HepG2 (cell line): ENCODE measurements around the gene COG1. TPM values are rescaled to one million over a fixed set of nuclear protein-coding genes. Genes with fewer than 3 reads are reported as not detected.

Source experiments
- ATAC-seq: fragments of 200-7000 bp; cut with Tn5 transposase; 3 replicates; pipeline ENCODE4 v1.9.1; 2020; ENCODE audit warnings: mild to moderate bottlenecking, moderate library complexity
- BruUV-seq: library from RNA; stranded (reverse); fragments of 400-500 nt; replicated peaks from 2 replicates; lab custom pipeline; 2021; lab: Mats Ljungman, UMichigan
- CTCF ChIA-PET: fragments of 300-600 bp; formaldehyde crosslinking; extraction: SDS; loops from one replicate; lab custom pipeline; 2021; ENCODE audit warnings: low total read pairs, inconsistent platforms, low intra/inter-chr PET ratio; lab: Yijun Ruan, JAX
- POLR2A ChIA-PET: fragments of 350-600 bp; sonication (Branson Sonifier 250); formaldehyde crosslinking; loops from one replicate; lab custom pipeline; 2020; ENCODE audit warnings: antibody characterized with exemption, inconsistent platforms; lab: Yijun Ruan, JAX
- DNase-seq: peaks from one replicate; pipeline ENCODE4 v3.0.0-alpha.2; 2015; ENCODE audit warnings: low spot score
- FAIRE-seq: peaks from 3 replicates; lab custom pipeline; 2011; peaks lifted over from hg19 to GRCh38; lab: Jason Lieb, UNC
- H2AFZ ChIP-seq: one replicate; pipeline ENCODE4 v1.6.1; 2011; ENCODE audit warnings: low read length, inconsistent platforms
- H3K27ac ChIP-seq: fragments of 300-600 bp; 3 replicates; pipeline ENCODE4 v1.8.0; 2011; ENCODE audit warnings: mixed run types, mild to moderate bottlenecking, mixed read lengths, low read length, inconsistent platforms; ENCODE audit not compliant: insufficient read depth; ENCODE audit errors: extremely low read length
- H3K27me3 ChIP-seq, 2 experiments: fragments of 200-600 bp in 1 of 2; 2 replicates in 1 of 2; 3 replicates in 1 of 2; pipeline versions ENCODE4 v1.6.0 to v1.8.0; 2011; ENCODE audit warnings: low read length in 2 of 2, mild to moderate bottlenecking in 2 of 2, moderate library complexity in 2 of 2, inconsistent platforms in 1 of 2; ENCODE audit not compliant: insufficient read depth in 2 of 2, control insufficient read depth in 1 of 2
- H3K36me3 ChIP-seq, 2 experiments: fragments of 200-600 bp in 1 of 2; replicated peaks in 1 of 2; 2 replicates in 1 of 2; 3 replicates in 1 of 2; pipeline versions ENCODE4 v1.5.1 to v1.8.0; 2011; ENCODE audit warnings: low read length in 2 of 2, inconsistent platforms in 1 of 2; ENCODE audit not compliant: insufficient read depth in 2 of 2, control insufficient read depth in 1 of 2
- H3K4me1 ChIP-seq: 2 replicates; pipeline ENCODE4 v1.5.1; 2012; ENCODE audit warnings: low read length, inconsistent platforms; ENCODE audit not compliant: insufficient read depth
- H3K4me2 ChIP-seq: 2 replicates; pipeline ENCODE4 v1.6.0; 2011; ENCODE audit warnings: low read depth, low read length, inconsistent platforms
- H3K4me3 ChIP-seq, 3 experiments: fragments of 200-600 bp in 1 of 3; sonication (generic), shearing (Covaris generic) in 1 of 3; replicated peaks in 1 of 3; 2 replicates each; pipeline ENCODE4 v1.5.1; 2011 to 2016; ENCODE audit warnings: low read length in 3 of 3, inconsistent platforms in 2 of 3, low read depth in 2 of 3, mild to moderate bottlenecking in 2 of 3, control low read depth in 1 of 3, mixed read lengths in 1 of 3; ENCODE audit not compliant: insufficient read depth in 1 of 3
- H3K79me2 ChIP-seq: one replicate; pipeline ENCODE4 v1.6.1; 2011; ENCODE audit warnings: low read length, inconsistent platforms; ENCODE audit not compliant: insufficient read depth
- H3K9ac ChIP-seq: 2 replicates; pipeline ENCODE4 v1.6.0; 2011; ENCODE audit warnings: mild to moderate bottlenecking, low read depth, low read length, inconsistent platforms; ENCODE audit not compliant: insufficient read depth
- H3K9me3 ChIP-seq: 2 replicates; pipeline ENCODE4 v1.5.1; 2012; ENCODE audit warnings: mild to moderate bottlenecking, low read length
- H4K20me1 ChIP-seq: 2 replicates; pipeline ENCODE4 v1.6.0; 2011; ENCODE audit warnings: inconsistent platforms, mild to moderate bottlenecking, low read length, moderate library complexity; ENCODE audit not compliant: insufficient read depth
- AHR ChIP-seq: IDR thresholded peaks from 2 replicates; pipeline ENCODE4 v1.6.1; 2018; ENCODE audit warnings: missing genetic modification reagents, missing compliant biosample characterization
- AKNA ChIP-seq: sonication (generic); formaldehyde crosslinking; IDR thresholded peaks from 2 replicates; pipeline ENCODE4 v1.4.0; 2020; ENCODE audit warnings: missing genetic modification reagents, borderline replicate concordance
- EEA1 ChIP-seq: sonication (generic); formaldehyde crosslinking; IDR thresholded peaks from 2 replicates; pipeline ENCODE4 v1.5.1; 2020; ENCODE audit warnings: mild to moderate bottlenecking, missing genetic modification reagents, borderline replicate concordance
- MAF1 ChIP-seq: sonication (generic); formaldehyde crosslinking; IDR thresholded peaks from 2 replicates; pipeline ENCODE4 v1.5.0; 2020; ENCODE audit warnings: missing genetic modification reagents, borderline replicate concordance
- MTA3 ChIP-seq: sonication (generic); formaldehyde crosslinking; IDR thresholded peaks from 2 replicates; pipeline ENCODE4 v1.4.0; 2020; ENCODE audit warnings: missing genetic modification reagents
- RCOR2 ChIP-seq: IDR thresholded peaks from 2 replicates; pipeline ENCODE4 v1.6.1; 2016; ENCODE audit warnings: missing biosample characterization, missing genetic modification reagents
- RFX3 ChIP-seq: IDR thresholded peaks from 2 replicates; pipeline ENCODE4 v1.6.1; 2016; ENCODE audit warnings: missing biosample characterization, missing genetic modification reagents
- SYNCRIP ChIP-seq: fragments of 200-400 bp; formaldehyde crosslinking; IDR thresholded peaks from 2 replicates; pipeline ENCODE4 v1.6.1; 2018; ENCODE audit warnings: mild to moderate bottlenecking, low read depth, low read length; ENCODE audit not compliant: insufficient read depth
- TAF15 ChIP-seq: fragments of 200-400 bp; formaldehyde crosslinking; IDR thresholded peaks from one replicate; pipeline ENCODE4 v1.6.1; 2018; ENCODE audit warnings: mild to moderate bottlenecking, low read depth, low read length; ENCODE audit not compliant: poor library complexity, severe bottlenecking
- TEAD2 ChIP-seq: sonication (generic); formaldehyde crosslinking; IDR thresholded peaks from 2 replicates; pipeline ENCODE4 v1.9.0; 2021; ENCODE audit warnings: missing genetic modification reagents
- TRAFD1 ChIP-seq: sonication (generic); formaldehyde crosslinking; IDR thresholded peaks from 2 replicates; pipeline ENCODE4 v1.5.1; 2020; ENCODE audit warnings: missing genetic modification reagents, mild to moderate bottlenecking, borderline replicate concordance
- XRCC5 ChIP-seq: fragments of 200-400 bp; formaldehyde crosslinking; optimal IDR thresholded peaks from 2 replicates; pipeline ENCODE3; 2017; ENCODE audit warnings: mild to moderate bottlenecking, low read length
- ZBTB1 ChIP-seq: sonication (generic); formaldehyde crosslinking; IDR thresholded peaks from 2 replicates; pipeline ENCODE4 v1.4.0; 2020; ENCODE audit warnings: missing genetic modification reagents, borderline replicate concordance
- ZBTB33 ChIP-seq: sonication (generic); formaldehyde crosslinking; IDR thresholded peaks from 2 replicates; pipeline ENCODE4 v1.4.0; 2020; ENCODE audit warnings: missing genetic modification reagents
- ZNF143 ChIP-seq: sonication (generic); formaldehyde crosslinking; IDR thresholded peaks from 2 replicates; pipeline ENCODE4 v1.4.0; 2020; ENCODE audit warnings: missing genetic modification reagents
- ZNF256 ChIP-seq: sonication (generic); formaldehyde crosslinking; conservative IDR thresholded peaks from 2 replicates; pipeline ENCODE4 v1.4.0; 2020; ENCODE audit warnings: missing genetic modification reagents
- ZSCAN20 ChIP-seq: sonication (generic); formaldehyde crosslinking; IDR thresholded peaks from 2 replicates; pipeline ENCODE4 v1.4.0; 2020; ENCODE audit warnings: missing genetic modification reagents, mild to moderate bottlenecking, borderline replicate concordance
- ZSCAN22 ChIP-seq: sonication (generic); formaldehyde crosslinking; IDR thresholded peaks from 2 replicates; pipeline ENCODE4 v1.4.0; 2020; ENCODE audit warnings: mild to moderate bottlenecking, missing genetic modification reagents
- WGBS: methylation state at CpG from one replicate; pipeline ENCODE4 v1.1.6; 2017; ENCODE audit warnings: low lambda C conversion rate; 5-methylcytosine and 5-hydroxymethylcytosine counted together
- in situ Hi-C: cut with HindIII; loops from 2 replicates; pipeline ENCODE4 v1.10.0; 2017; ENCODE audit warnings: low pct_unique_long_range_greater_than_20kb; ENCODE audit not compliant: extremely low pct_ligation_motif_present
- intact Hi-C: fragments of 100-400 bp; cut with micrococcal nuclease; formaldehyde crosslinking; loops from one replicate; pipeline ENCODE4 v1.10.0; 2022; ENCODE audit not compliant: unreplicated experiment
- polyA plus RNA-seq, 8 experiments: library from polyadenylated mRNA; depleted of rRNA in 3 of 8; stranded (reverse) in 7 of 8; unstranded in 1 of 8; fragments of >200 nt; fragmentation: Illumina TruSeq in 4 of 8; extraction: Trizol in 4 of 8; gene quantifications; 2 replicates each; pipeline versions ENCODE4 v1.2.1 to v1.2.3, GENCODE V29; 2011 to 2016; ENCODE audit warnings: low read depth in 4 of 8, missing spikeins in 1 of 8, mixed read lengths in 1 of 8; ENCODE audit not compliant: insufficient read depth in 1 of 8
- total RNA-seq, 5 experiments: library from RNA; depleted of rRNA; stranded (reverse); fragments of >200 nt; fragmentation: Illumina TruSeq; extraction: Trizol; gene quantifications; 2 replicates each; pipeline ENCODE4 v1.2.3, GENCODE V29; 2016; ENCODE audit warnings: low read depth in 1 of 5

COG1 gene
- total and polyA plus RNA-seq, 2 of the 13 experiments (the other 11 are each of a cell fraction or from before 2014, with no cell fraction given) = 36.6 to 39.7 TPM

- Histone ChIP-seq H2AFZ (no peak overlapping the region), H3K4me1 (peaks cover 56% of the 10 kb centered on the region), H3K36me3 (peaks cover 8 to 22% of the 10 kb centered on the region in 2 experiments), H3K79me2 (peaks cover 57% of the 10 kb centered on the region), H3K27me3 (peaks cover 0 to 4% of the 10 kb centered on the region in 2 experiments; a peak in 1 of 5 replicates), H4K20me1 (no peaks in the 10 kb centered on the region), H3K4me2 (no peak overlapping the region), H3K9me3 (no peaks in the 10 kb centered on the region), H3K9ac (no peak overlapping the region), H3K4me3 (no peak overlapping the region), H3K27ac (no peak overlapping the region)
- intact Hi-C loops (no loop called here), in situ Hi-C loops (loop anchor here (5.0 kb wide), 1 partner anchor 42 kb away; the partner anchor contains the start of gene COG1)
- BruUV-seq = no TSS peak
- DNase-seq (no peak), ATAC-seq (no peak), FAIRE-seq (no peak)
- POLR2A ChIA-PET = no interaction called here
- CTCF ChIA-PET = no interaction called here
- 93% methylated on average over 10 of the region's 10 CpGs for WGBS
- TF ChIP-seq ZNF256 (CRISPR knock-in tag) (no peak), MTA3 (CRISPR knock-in tag) (no peak), SYNCRIP (no peak), TAF15 (no peak), ZSCAN22 (no peak), RFX3 (CRISPR knock-in tag) (no peak), AHR (CRISPR knock-in tag) (no peak), ZSCAN20 (CRISPR knock-in tag) (no peak), ZNF143 (no peak), RCOR2 (CRISPR knock-in tag) (no peak), ZBTB33 (CRISPR knock-in tag) (no peak), ZBTB1 (no peak), TEAD2 (CRISPR knock-in tag) (no peak), XRCC5 (no peak), MAF1 (CRISPR knock-in tag) (no peak), TRAFD1 (CRISPR knock-in tag) (no peak), AKNA (CRISPR knock-in tag) (no peak), EEA1 (no peak)
Measured at GRCh38 chr17:73234736-73235135, 41.9 kb downstream of the COG1 start.
